ENCODE data around the gene BGN.
A peak's percentile ranks its signal among the peaks of the same experiment; 100 is the strongest.

The BGN gene

DNA sequence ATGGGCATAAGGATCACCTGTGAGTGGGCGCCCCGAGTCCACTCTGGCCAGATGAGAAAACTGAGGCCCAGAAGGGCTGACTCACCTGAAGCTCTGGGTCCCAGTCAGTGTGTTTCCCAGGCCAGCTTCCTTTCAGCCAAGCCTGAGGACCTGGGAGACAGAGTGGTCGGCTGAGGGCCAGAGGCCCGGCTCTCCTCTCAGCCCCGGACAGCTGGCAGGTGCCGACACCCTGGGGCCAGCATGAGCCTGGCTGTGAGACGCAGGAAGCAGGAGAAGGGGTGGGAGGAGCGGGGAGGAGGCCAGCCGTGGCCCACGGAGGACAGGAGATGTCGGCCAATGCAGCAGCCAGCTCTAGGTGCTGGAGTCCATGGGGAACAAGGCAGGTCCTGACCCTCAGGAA is 51.6 kb downstream of the BGN start:
- H3K4me3 ChIP-seq (ENCODE audit: low read depth, low read length): no peak overlapping the region
- no peak for DNase-seq (ENCODE audit: low read depth)
- no peak for TF ChIP-seq CTCF (IDR thresholded peaks at IDR 0.05; ENCODE audit: control insufficient read depth, extremely low read depth, insufficient read depth)

- H3K4me3 ChIP-seq (ENCODE audit: low read depth, low read length): no peak overlapping the region
- no peak for TF ChIP-seq CTCF (IDR thresholded peaks at IDR 0.05; ENCODE audit: control insufficient read depth, extremely low read depth, insufficient read depth)
- DNase-seq (ENCODE audit: low read depth): no peak
These were observed 52.4 kb downstream of the BGN start for GRCh38 chrX:153547195-153547594.

- TF ChIP-seq CTCF (IDR thresholded peaks at IDR 0.05; ENCODE audit: control insufficient read depth, extremely low read depth, insufficient read depth): no peak
- DNase-seq (ENCODE audit: low read depth): no peak
- H3K4me3 ChIP-seq (ENCODE audit: low read depth, low read length): no peak overlapping the region
These were observed 54.5 kb downstream of the BGN start for GRCh38 chrX:153549231-153549630.

- TF ChIP-seq CTCF (IDR thresholded peaks at IDR 0.05; ENCODE audit: control insufficient read depth, extremely low read depth, insufficient read depth): no peak
- no peak for DNase-seq (ENCODE audit: low read depth)
- H3K4me3 ChIP-seq (ENCODE audit: low read depth, low read length): no peak overlapping the region
These were observed 55.0 kb downstream of the BGN start for GRCh38 chrX:153549807-153550206.

- no peak for TF ChIP-seq CTCF (IDR thresholded peaks at IDR 0.05; ENCODE audit: control insufficient read depth, extremely low read depth, insufficient read depth)
- no peak for DNase-seq (ENCODE audit: low read depth)
- no peak overlapping the region for H3K4me3 ChIP-seq (ENCODE audit: low read depth, low read length)
These were observed 56.4 kb downstream of the BGN start for GRCh38 chrX:153551135-153551534.

GRCh38 chrX:153554519-153555167 is 59.9 kb downstream of the BGN start:
- no peak for DNase-seq (ENCODE audit: low read depth)
- TF ChIP-seq CTCF (IDR thresholded peaks at IDR 0.05; ENCODE audit: control insufficient read depth, extremely low read depth, insufficient read depth): peak; percentile 70
- H3K4me3 ChIP-seq (ENCODE audit: low read depth, low read length): no peak overlapping the region

DNA sequence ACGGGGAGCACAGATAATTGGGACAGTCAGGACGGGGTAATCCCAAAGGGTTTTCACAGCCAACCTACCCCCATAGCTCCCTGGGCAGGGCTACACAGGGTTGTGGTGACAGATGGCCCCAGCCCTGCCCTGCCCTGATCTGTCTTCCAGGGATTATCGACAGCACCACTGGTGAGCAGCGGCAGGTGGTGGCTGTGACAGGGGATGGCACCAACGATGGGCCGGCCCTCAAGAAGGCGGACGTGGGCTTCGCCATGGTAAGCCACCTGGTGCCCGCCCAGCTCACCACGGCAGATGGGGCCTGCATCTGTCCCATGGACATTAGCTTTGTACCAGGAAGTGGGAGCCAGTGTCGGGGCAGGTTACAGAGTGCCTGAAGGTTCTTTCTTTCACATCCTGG is 62.0 kb downstream of the BGN start:
- no peak overlapping the region for H3K4me3 ChIP-seq (ENCODE audit: low read depth, low read length)
- TF ChIP-seq CTCF (IDR thresholded peaks at IDR 0.05; ENCODE audit: control insufficient read depth, extremely low read depth, insufficient read depth): no peak
- no peak for DNase-seq (ENCODE audit: low read depth)

Data from LNCaP clone FGC (cell line).